Tibial nerve (tissue), 4 donors: Measurements from ENCODE around the gene IL17C. TPM values are rescaled to one million over a fixed set of nuclear protein-coding genes. Genes with fewer than 3 reads are reported as not detected.

ENCODE experiments used
- DNase-seq, 2 donors: peaks; one replicate each; pipeline ENCODE4 v3.0.0-alpha.2; 2019; ENCODE audit warnings: low spot score in 2 of 2
- H3K27ac ChIP-seq, 4 donors: fragments of 200-600 bp; sonication (generic) in 3 of 4; one replicate each; pipeline ENCODE4 v1.5.1; 2017 to 2019; ENCODE audit warnings: mild to moderate bottlenecking in 1 of 4
- H3K27me3 ChIP-seq, 2 donors: fragments of 200-600 bp; sonication (generic) in 1 of 2; one replicate each; pipeline versions ENCODE4 v1.5.1 to v1.6.0; 2017 to 2019
- H3K36me3 ChIP-seq, 3 donors: fragments of 200-600 bp; sonication (generic); one replicate each; pipeline ENCODE4 v1.5.1; 2018 to 2019
- H3K4me1 ChIP-seq, 4 donors: fragments of 200-600 bp; sonication (generic) in 3 of 4; one replicate each; pipeline ENCODE4 v1.5.1; 2017 to 2019
- H3K4me3 ChIP-seq, 4 donors: fragments of 200-600 bp; sonication (generic) in 3 of 4; one replicate each; pipeline ENCODE4 v1.5.1; 2017 to 2019; ENCODE audit warnings: mild to moderate bottlenecking in 1 of 4, moderate library complexity in 1 of 4
- H3K9me3 ChIP-seq, 4 donors: fragments of 200-600 bp; sonication (generic) in 3 of 4; one replicate each; pipeline ENCODE4 v1.5.1; 2017 to 2019
- EP300 ChIP-seq, 2 donors: sonication (generic); formaldehyde crosslinking; IDR thresholded peaks; one replicate each; pipeline ENCODE4 v1.6.1; 2017; ENCODE audit warnings: antibody characterized with exemption in 2 of 2, mild to moderate bottlenecking in 1 of 2
- POLR2A ChIP-seq, 2 donors: fragments of 450-650 bp; IDR thresholded peaks; one replicate each; pipeline ENCODE4 v1.6.1; 2017; ENCODE audit warnings: antibody characterized with exemption in 2 of 2, mild to moderate bottlenecking in 2 of 2, moderate library complexity in 2 of 2
- WGBS, 2 donors: methylation state at CpG; one replicate each; pipeline ENCODE4 v1.1.5; 2018; 5-methylcytosine and 5-hydroxymethylcytosine counted together
- total RNA-seq, 4 donors: library from RNA; depleted of rRNA; stranded (reverse); fragments of >200 nt; gene quantifications; one replicate each; pipeline ENCODE4 v1.1.0, GENCODE V29; 2016
- TF ChIP-seq, protein P1 (sequence below), 5 experiments: fragments of 200-600 bp in 3 of 5; fragments of 450-650 bp in 2 of 5; sonication (generic) in 3 of 5; IDR thresholded peaks; one replicate each; pipeline ENCODE4 v1.5.1; 2016 to 2019; ENCODE audit warnings: antibody characterized with exemption in 5 of 5, mild to moderate bottlenecking in 3 of 5, moderate library complexity in 2 of 5

Gene IL17C, protein sequence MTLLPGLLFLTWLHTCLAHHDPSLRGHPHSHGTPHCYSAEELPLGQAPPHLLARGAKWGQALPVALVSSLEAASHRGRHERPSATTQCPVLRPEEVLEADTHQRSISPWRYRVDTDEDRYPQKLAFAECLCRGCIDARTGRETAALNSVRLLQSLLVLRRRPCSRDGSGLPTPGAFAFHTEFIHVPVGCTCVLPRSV
- total RNA-seq = not detected

DNA sequence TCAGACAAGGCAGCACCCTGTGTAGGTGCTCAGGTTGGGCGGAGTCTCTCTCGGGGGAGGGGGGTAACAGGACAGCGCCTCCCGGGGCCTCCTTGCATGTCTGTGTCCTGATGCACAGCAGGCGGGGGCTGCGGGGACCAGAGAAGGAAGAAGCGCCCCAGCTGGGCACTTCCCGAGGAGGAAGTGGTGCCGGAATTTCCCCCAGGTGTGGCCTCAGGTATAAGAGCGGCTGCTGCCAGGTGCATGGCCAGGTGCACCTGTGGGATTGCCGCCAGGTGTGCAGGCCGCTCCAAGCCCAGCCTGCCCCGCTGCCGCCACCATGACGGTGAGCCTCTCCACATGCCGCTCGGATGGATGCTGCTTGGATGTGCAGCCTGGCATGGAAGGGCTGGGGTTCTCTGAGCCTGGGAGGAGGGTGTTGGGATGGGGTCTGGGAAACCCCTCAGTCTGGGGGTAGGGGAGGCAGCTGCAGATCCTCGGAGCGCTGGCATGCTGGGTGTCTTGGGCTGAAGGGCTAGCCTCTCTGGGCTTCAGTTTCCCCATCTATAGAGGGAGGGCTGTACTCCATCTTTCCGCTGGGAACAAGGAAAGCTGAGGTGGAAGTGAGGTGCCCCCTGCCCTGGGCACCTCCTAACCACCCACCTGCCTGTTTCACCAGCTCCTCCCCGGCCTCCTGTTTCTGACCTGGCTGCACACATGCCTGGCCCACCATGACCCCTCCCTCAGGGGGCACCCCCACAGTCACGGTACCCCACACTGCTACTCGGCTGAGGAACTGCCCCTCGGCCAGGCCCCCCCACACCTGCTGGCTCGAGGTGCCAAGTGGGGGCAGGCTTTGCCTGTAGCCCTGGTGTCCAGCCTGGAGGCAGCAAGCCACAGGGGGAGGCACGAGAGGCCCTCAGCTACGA, at the start of gene IL17C:
Gene IL17C, plus strand, starts transcription at position 250 of the 908 bp plus-strand sequence. Its CDS starts 70 bp downstream, at position 320.
- no peaks in the 10 kb centered on the region for H3K9me3 ChIP-seq
- TF ChIP-seq, protein P1, sequence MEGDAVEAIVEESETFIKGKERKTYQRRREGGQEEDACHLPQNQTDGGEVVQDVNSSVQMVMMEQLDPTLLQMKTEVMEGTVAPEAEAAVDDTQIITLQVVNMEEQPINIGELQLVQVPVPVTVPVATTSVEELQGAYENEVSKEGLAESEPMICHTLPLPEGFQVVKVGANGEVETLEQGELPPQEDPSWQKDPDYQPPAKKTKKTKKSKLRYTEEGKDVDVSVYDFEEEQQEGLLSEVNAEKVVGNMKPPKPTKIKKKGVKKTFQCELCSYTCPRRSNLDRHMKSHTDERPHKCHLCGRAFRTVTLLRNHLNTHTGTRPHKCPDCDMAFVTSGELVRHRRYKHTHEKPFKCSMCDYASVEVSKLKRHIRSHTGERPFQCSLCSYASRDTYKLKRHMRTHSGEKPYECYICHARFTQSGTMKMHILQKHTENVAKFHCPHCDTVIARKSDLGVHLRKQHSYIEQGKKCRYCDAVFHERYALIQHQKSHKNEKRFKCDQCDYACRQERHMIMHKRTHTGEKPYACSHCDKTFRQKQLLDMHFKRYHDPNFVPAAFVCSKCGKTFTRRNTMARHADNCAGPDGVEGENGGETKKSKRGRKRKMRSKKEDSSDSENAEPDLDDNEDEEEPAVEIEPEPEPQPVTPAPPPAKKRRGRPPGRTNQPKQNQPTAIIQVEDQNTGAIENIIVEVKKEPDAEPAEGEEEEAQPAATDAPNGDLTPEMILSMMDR (IDR thresholded peaks at IDR 0.05) = no peak
- TF ChIP-seq POLR2A (IDR thresholded peaks at IDR 0.05) (no peak), EP300 (IDR thresholded peaks at IDR 0.05) (no peak)
- WGBS, 2 donors = 49% methylated on average over 25 to 26 of the region's 27 CpGs
- DNase-seq = no peak
- H3K4me1 ChIP-seq = peaks cover 0 to 33% (median 8%) of the 10 kb centered on the region in 4 donors
- peaks cover 0 to 69% of the 10 kb centered on the region in 2 donors for H3K27me3 ChIP-seq
- no peak within 1 kb of the TSS for H3K27ac ChIP-seq
- no peak within 1 kb of the TSS for H3K4me3 ChIP-seq
- H3K36me3 ChIP-seq = peaks cover 0 to 20% (median 0%) of the 10 kb centered on the region in 3 donors

DNA sequence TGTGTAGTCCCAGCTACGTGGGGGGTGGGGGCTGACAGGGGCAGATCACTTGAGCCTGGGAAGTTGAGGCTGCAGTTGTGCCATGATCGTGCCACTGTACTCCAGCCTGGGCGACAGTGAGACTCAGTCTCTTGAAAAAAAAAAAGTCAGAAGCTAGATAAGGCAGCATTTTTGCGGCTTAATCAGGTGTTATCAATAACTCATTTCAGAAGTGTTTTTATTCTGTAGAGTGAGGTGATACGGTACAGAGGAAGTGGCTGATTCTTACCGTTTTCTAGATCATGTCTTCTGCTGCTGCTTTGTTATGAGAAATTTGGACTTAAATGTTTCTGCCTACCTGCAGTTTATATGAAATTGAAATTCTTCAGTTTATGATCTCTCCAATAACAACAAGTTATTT, 49.6 kb upstream of the IL17C start:
- WGBS, 2 donors = 86 to 88% methylated on average over 6 of the region's 6 CpGs
- Histone ChIP-seq H3K36me3 (peaks cover 0 to 70% (median 7%) of the 10 kb centered on the region in 3 donors), H3K4me3 (no peak overlapping the region), H3K27me3 (no peaks in the 10 kb centered on the region), H3K9me3 (no peaks in the 10 kb centered on the region), H3K27ac (no peak overlapping the region), H3K4me1 (peaks cover 0 to 24% (median 5%) of the 10 kb centered on the region in 4 donors)
- DNase-seq = no peak
- TF ChIP-seq EP300 (IDR thresholded peaks at IDR 0.05) (no peak), POLR2A (IDR thresholded peaks at IDR 0.05) (no peak)
- TF ChIP-seq, protein P1 (IDR thresholded peaks at IDR 0.05) = no peak

DNA sequence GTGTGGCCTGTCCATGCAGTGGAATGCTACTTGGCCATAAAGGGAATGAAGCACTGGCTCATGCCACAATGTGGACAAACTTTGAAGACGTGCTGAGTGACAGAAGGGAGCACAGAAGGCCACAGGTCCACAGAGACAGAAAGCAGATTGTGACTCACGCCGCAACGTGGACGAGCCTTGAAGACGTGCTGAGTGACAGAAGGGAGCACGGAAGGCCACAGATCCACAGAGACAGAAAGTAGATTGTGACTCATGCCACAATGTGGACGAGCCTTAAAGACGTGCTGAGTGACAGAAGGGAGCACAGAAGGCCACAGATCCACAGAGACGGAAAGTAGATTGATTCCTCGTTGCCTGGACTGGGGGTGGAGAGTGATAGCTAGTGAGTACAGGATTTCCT, 48.9 kb upstream of the IL17C start:
- H3K4me3 ChIP-seq = no peak overlapping the region
- no peak for DNase-seq
- H3K9me3 ChIP-seq = no peaks in the 10 kb centered on the region
- peaks cover 0 to 70% (median 7%) of the 10 kb centered on the region in 3 donors for H3K36me3 ChIP-seq
- 84 to 86% methylated on average over 11 of the region's 11 CpGs for WGBS, 2 donors
- no peak overlapping the region for H3K27ac ChIP-seq
- H3K27me3 ChIP-seq = no peaks in the 10 kb centered on the region
- peaks cover 0 to 31% (median 9%) of the 10 kb centered on the region in 4 donors for H3K4me1 ChIP-seq
- TF ChIP-seq, protein P1 (IDR thresholded peaks at IDR 0.05) = no peak
- TF ChIP-seq POLR2A (IDR thresholded peaks at IDR 0.05) (no peak), EP300 (IDR thresholded peaks at IDR 0.05) (no peak)

DNA sequence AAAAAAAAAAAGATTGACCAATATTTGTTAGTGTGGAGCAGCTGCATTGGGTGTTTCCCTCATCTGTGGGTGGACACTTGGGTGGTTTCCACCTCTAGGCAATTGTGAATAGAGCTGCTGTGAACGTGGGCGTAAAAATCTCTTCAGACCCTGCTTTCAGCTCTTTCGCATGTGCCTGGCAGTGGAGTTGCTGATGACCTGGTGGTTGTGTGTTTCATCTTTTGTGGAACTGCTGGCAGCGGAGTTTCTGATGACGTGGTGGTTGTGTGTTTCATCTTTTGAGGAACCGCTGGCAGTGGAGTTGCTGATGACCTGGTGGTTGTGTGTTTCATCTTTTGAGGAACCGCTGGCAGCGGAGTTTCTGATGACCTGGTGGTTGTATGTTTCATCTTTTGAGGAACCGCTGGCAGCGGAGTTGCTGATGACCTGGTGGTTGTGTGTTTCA, 46.8 kb upstream of the IL17C start:
- TF ChIP-seq, protein P1 (IDR thresholded peaks at IDR 0.05) = no peak
- TF ChIP-seq EP300 (IDR thresholded peaks at IDR 0.05) = peak in 1 of 2 donors; percentile 29
- DNase-seq = peak; percentile 16 to 40
- H3K36me3 ChIP-seq = peaks cover 0 to 60% (median 4%) of the 10 kb centered on the region in 3 donors
- H3K4me3 ChIP-seq = no peak overlapping the region
- WGBS, 2 donors = 44 to 55% methylated on average over 10 of the region's 10 CpGs
- no peaks in the 10 kb centered on the region for H3K27me3 ChIP-seq
- peaks cover 0 to 52% (median 13%) of the 10 kb centered on the region in 4 donors for H3K4me1 ChIP-seq
- no peaks in the 10 kb centered on the region for H3K9me3 ChIP-seq
- H3K27ac ChIP-seq = peak overlapping the region in 2 of 4 donors; percentile 52 to 63
